Mesothelial cell of epicardium (in vitro differentiated cells): Measurements from ENCODE around the gene ZNF69. TPM values are rescaled to one million over a fixed set of nuclear protein-coding genes. Genes with fewer than 3 reads are reported as not detected.
A peak's percentile ranks its signal among the peaks of the same experiment; 100 is the strongest.
"Not testable (repeated sequence)": the region's sequence is repeated elsewhere in the genome, so short reads cannot be mapped to it uniquely, and the experiment has no call there.

Experiments used
- DNase-seq, 2 experiments: peaks; one replicate each; pipeline ENCODE4 v3.0.0; 2021; ENCODE audit warnings: low spot score in 2 of 2; ENCODE audit not compliant: unreplicated experiment in 2 of 2
- H3K27ac Mint-ChIP-seq: 2 replicates; pipeline ENCODE4 v1.8.0; 2021; ENCODE audit warnings: mixed read lengths
- H3K27me3 Mint-ChIP-seq: 2 replicates; pipeline ENCODE4 v1.8.0; 2021; ENCODE audit warnings: low read depth, mixed read lengths
- H3K36me3 Mint-ChIP-seq: 2 replicates; pipeline ENCODE4 v1.8.0; 2021; ENCODE audit warnings: mixed read lengths
- H3K4me1 Mint-ChIP-seq: 2 replicates; pipeline ENCODE4 v1.8.0; 2021; ENCODE audit warnings: mixed read lengths
- H3K4me3 Mint-ChIP-seq: 2 replicates; pipeline ENCODE4 v1.8.0; 2021; ENCODE audit warnings: mild to moderate bottlenecking, moderate library complexity, mixed read lengths
- H3K9me3 Mint-ChIP-seq: 2 replicates; pipeline ENCODE4 v1.8.0; 2021; ENCODE audit warnings: mixed read lengths
- CTCF ChIP-seq: fragments of 200-600 bp; sonication (generic); IDR thresholded peaks from one replicate; pipeline ENCODE4 v1.5.0; 2021; ENCODE audit warnings: antibody characterized with exemption; ENCODE audit not compliant: unreplicated experiment
- total RNA-seq: library from RNA; stranded (reverse); gene quantifications from 3 replicates; pipeline ENCODE4 v1.2.1, GENCODE V29; 2021

Gene ZNF69
- total RNA-seq, 1 donor from 2014 or later = 27.8 TPM

- Mint-ChIP-seq H3K9me3 (no peaks in the 10 kb centered on the region), H3K36me3 (peaks cover 26% of the 10 kb centered on the region), H3K27me3 (no peaks in the 10 kb centered on the region), H3K27ac (peak overlapping the region; percentile 99), H3K4me1 (peaks cover 29% of the 10 kb centered on the region), H3K4me3 (peak overlapping the region; percentile 95)
- TF ChIP-seq CTCF = no peak
- no peak for DNase-seq
Observed at GRCh38 chr19:11887234-11887610, 360 bp upstream of the ZNF69 start.

- H3K27me3 Mint-ChIP-seq, DNase-seq: not testable (repeated sequence)
- peaks cover 15% of the 10 kb centered on the region for H3K9me3 Mint-ChIP-seq
- H3K4me3 Mint-ChIP-seq = peak overlapping the region; percentile 95
- peak overlapping the region; percentile 83 for H3K27ac Mint-ChIP-seq
- peaks cover 29% of the 10 kb centered on the region for H3K4me1 Mint-ChIP-seq
- H3K36me3 Mint-ChIP-seq = peaks cover 52% of the 10 kb centered on the region
Observed at GRCh38 chr19:11889901-11890300, 2.3 kb downstream of the ZNF69 start.

GRCh38 chr19:11890634-11891033 lies 3.1 kb downstream of the ZNF69 start:
- Mint-ChIP-seq H3K9me3 (peaks cover 22% of the 10 kb centered on the region), H3K27me3 (no peaks in the 10 kb centered on the region), H3K36me3 (peaks cover 59% of the 10 kb centered on the region), H3K4me1 (peaks cover 29% of the 10 kb centered on the region), H3K27ac (no peak overlapping the region), H3K4me3 (no peak overlapping the region)
- TF ChIP-seq CTCF = no peak
- DNase-seq = no peak

- Mint-ChIP-seq H3K27ac (no peak overlapping the region), H3K9me3 (peaks cover 44% of the 10 kb centered on the region), H3K36me3 (peaks cover 84% of the 10 kb centered on the region), H3K27me3 (no peaks in the 10 kb centered on the region), H3K4me3 (no peak overlapping the region), H3K4me1 (peaks cover 5% of the 10 kb centered on the region)
- DNase-seq = no peak
- no peak for TF ChIP-seq CTCF
Observed at GRCh38 chr19:11894851-11895250, 7.3 kb downstream of the ZNF69 start.

GRCh38 chr19:11902228-11902627 lies 14.6 kb downstream of the ZNF69 start:
- no peaks in the 10 kb centered on the region for H3K4me1 Mint-ChIP-seq
- no peak overlapping the region for H3K4me3 Mint-ChIP-seq
- peaks cover 85% of the 10 kb centered on the region for H3K36me3 Mint-ChIP-seq
- H3K27me3 Mint-ChIP-seq = no peaks in the 10 kb centered on the region
- H3K9me3 Mint-ChIP-seq = peaks cover 58% of the 10 kb centered on the region
- no peak for DNase-seq
- no peak overlapping the region for H3K27ac Mint-ChIP-seq
- no peak for TF ChIP-seq CTCF

- H3K36me3 Mint-ChIP-seq = peaks cover 86% of the 10 kb centered on the region
- DNase-seq = no peak
- H3K27ac Mint-ChIP-seq = no peak overlapping the region
- no peaks in the 10 kb centered on the region for H3K4me1 Mint-ChIP-seq
- H3K4me3 Mint-ChIP-seq = no peak overlapping the region
- peaks cover 59% of the 10 kb centered on the region for H3K9me3 Mint-ChIP-seq
- TF ChIP-seq CTCF = no peak
- no peaks in the 10 kb centered on the region for H3K27me3 Mint-ChIP-seq
Observed at GRCh38 chr19:11905928-11906327, 18.3 kb downstream of the ZNF69 start.

GRCh38 chr19:11911937-11912336 lies 24.4 kb downstream of the ZNF69 start:
- not testable (repeated sequence) for H3K4me3 Mint-ChIP-seq, H3K27ac Mint-ChIP-seq, H3K27me3 Mint-ChIP-seq, H3K4me1 Mint-ChIP-seq, DNase-seq
- peaks cover 68% of the 10 kb centered on the region for H3K36me3 Mint-ChIP-seq
- peaks cover 51% of the 10 kb centered on the region for H3K9me3 Mint-ChIP-seq

GRCh38 chr19:11914417-11915051 lies 27.0 kb downstream of the ZNF69 start:
- H3K4me3 Mint-ChIP-seq, H3K27me3 Mint-ChIP-seq, H3K4me1 Mint-ChIP-seq, H3K27ac Mint-ChIP-seq, DNase-seq: not testable (repeated sequence)
- Mint-ChIP-seq H3K9me3 (peaks cover 45% of the 10 kb centered on the region), H3K36me3 (peaks cover 58% of the 10 kb centered on the region)
